IMR-90 (cell line): ENCODE data around the gene VCP. TPM values are rescaled to one million over a fixed set of nuclear protein-coding genes. Genes with fewer than 3 reads are reported as not detected.
A peak's percentile ranks its signal among the peaks of the same experiment; 100 is the strongest.

Source experiments
- ATAC-seq: fragments of 200-7000 bp; cut with Tn5 transposase; 2 replicates; pipeline ENCODE4 v1.9.1; 2020; ENCODE audit warnings: low read depth, mild to moderate bottlenecking, moderate library complexity
- BruUV-seq: library from RNA; stranded (reverse); fragments of 400-500 nt; replicated peaks from 2 replicates; lab custom pipeline; 2021; lab: Mats Ljungman, UMichigan
- CTCF ChIA-PET: fragments of 300-600 bp; formaldehyde crosslinking; extraction: SDS; loops from one replicate; lab custom pipeline; 2021; ENCODE audit warnings: antibody characterized with exemption; lab: Yijun Ruan, JAX
- POLR2A ChIA-PET: fragments of 300-600 bp; sonication (Branson Sonifier 250); formaldehyde crosslinking; loops from one replicate; lab custom pipeline; 2022; ENCODE audit warnings: antibody characterized with exemption; ENCODE audit not compliant: unreplicated experiment; lab: Charles Lee
- DNase-seq: peaks from one replicate; pipeline ENCODE4 v3.0.0; 2013
- H2AFZ ChIP-seq: replicated peaks from 2 replicates; pipeline ENCODE3; 2013; ENCODE audit warnings: low read length, mild to moderate bottlenecking; ENCODE audit not compliant: poor library complexity
- H2AK5ac ChIP-seq: 2 replicates; pipeline ENCODE4 v1.6.1; 2013; ENCODE audit warnings: low read depth, low read length, inconsistent platforms
- H2AK9ac ChIP-seq: replicated peaks from 2 replicates; pipeline ENCODE3; 2013; ENCODE audit warnings: mild to moderate bottlenecking, low read depth, low read length, moderate library complexity; ENCODE audit not compliant: poor library complexity
- H2BK120ac ChIP-seq: 2 replicates; pipeline ENCODE4 v1.6.1; 2013; ENCODE audit warnings: low read depth, low read length, inconsistent platforms
- H2BK15ac ChIP-seq: 3 replicates; pipeline ENCODE4 v1.6.1; 2013; ENCODE audit warnings: low read depth, low read length, inconsistent platforms
- H2BK20ac ChIP-seq: 2 replicates; pipeline ENCODE4 v1.6.1; 2013; ENCODE audit warnings: low read depth, mild to moderate bottlenecking, inconsistent platforms, low read length, moderate library complexity
- H2BK5ac ChIP-seq: 2 replicates; pipeline ENCODE4 v1.6.1; 2013; ENCODE audit warnings: mild to moderate bottlenecking, low read depth, low read length, inconsistent platforms; ENCODE audit not compliant: poor library complexity, severe bottlenecking
- H3K14ac ChIP-seq: replicated peaks from 2 replicates; pipeline ENCODE4 v1.6.1; 2013; ENCODE audit warnings: low read depth, low read length, inconsistent platforms
- H3K18ac ChIP-seq: 2 replicates; pipeline ENCODE4 v1.6.1; 2013; ENCODE audit warnings: low read depth, low read length, control low read depth
- H3K23ac ChIP-seq: 2 replicates; pipeline ENCODE4 v1.6.1; 2013; ENCODE audit warnings: low read depth, low read length, inconsistent platforms
- H3K27ac ChIP-seq: 2 replicates; pipeline ENCODE4 v1.5.1; 2013; ENCODE audit warnings: mild to moderate bottlenecking, control low read depth, low read length; ENCODE audit not compliant: insufficient read depth
- H3K27me3 ChIP-seq: 2 replicates; pipeline ENCODE4 v1.6.1; 2013; ENCODE audit warnings: low read length; ENCODE audit not compliant: control insufficient read depth, insufficient read depth
- H3K36me3 ChIP-seq: 2 replicates; pipeline ENCODE4 v1.6.1; 2013; ENCODE audit warnings: low read length, mixed read lengths; ENCODE audit not compliant: control insufficient read depth, insufficient read depth
- H3K4ac ChIP-seq: 2 replicates; pipeline ENCODE4 v1.6.1; 2013; ENCODE audit warnings: low read depth, low read length, inconsistent platforms
- H3K4me1 ChIP-seq: 2 replicates; pipeline ENCODE4 v1.6.1; 2013; ENCODE audit warnings: low read length, mixed read lengths; ENCODE audit not compliant: control insufficient read depth, insufficient read depth
- H3K4me2 ChIP-seq: 2 replicates; pipeline ENCODE4 v1.6.1; 2013; ENCODE audit warnings: low read depth, mild to moderate bottlenecking, control low read depth, low read length, moderate library complexity
- H3K4me3 ChIP-seq: 2 replicates; pipeline ENCODE4 v1.5.1; 2013; ENCODE audit warnings: low read depth, mild to moderate bottlenecking, control low read depth, low read length, moderate library complexity; ENCODE audit not compliant: insufficient read depth
- H3K56ac ChIP-seq: 2 replicates; pipeline ENCODE4 v1.6.1; 2013; ENCODE audit warnings: low read length, inconsistent platforms; ENCODE audit not compliant: insufficient read depth; ENCODE audit errors: extremely low read depth
- H3K79me1 ChIP-seq, 2 experiments: 2 replicates each; pipeline ENCODE4 v1.6.1; 2013; ENCODE audit warnings: low read length in 2 of 2, inconsistent platforms in 1 of 2, low read depth in 1 of 2
- H3K9ac ChIP-seq: 2 replicates; pipeline ENCODE4 v1.6.1; 2013; ENCODE audit warnings: low read depth, low read length, control low read depth
- H3K9me1 ChIP-seq: 2 replicates; pipeline ENCODE4 v1.6.1; 2013; ENCODE audit warnings: low read length, inconsistent platforms; ENCODE audit not compliant: insufficient read depth
- H3K9me3 ChIP-seq: 2 replicates; pipeline ENCODE4 v1.6.1; 2013; ENCODE audit warnings: low read length; ENCODE audit not compliant: control insufficient read depth, insufficient read depth
- H4K20me1 ChIP-seq: 2 replicates; pipeline ENCODE4 v1.6.1; 2013; ENCODE audit warnings: low read length, inconsistent platforms; ENCODE audit not compliant: insufficient read depth
- H4K5ac ChIP-seq: 2 replicates; pipeline ENCODE4 v1.6.1; 2013; ENCODE audit warnings: mild to moderate bottlenecking, low read depth, low read length, control low read depth
- H4K8ac ChIP-seq, 2 experiments: 2 replicates each; pipeline ENCODE4 v1.6.1; 2013; ENCODE audit warnings: low read depth in 2 of 2, low read length in 2 of 2, control low read depth in 1 of 2, inconsistent platforms in 1 of 2
- H4K91ac ChIP-seq: 2 replicates; pipeline ENCODE4 v1.6.1; 2013; ENCODE audit warnings: low read depth, low read length, inconsistent platforms; ENCODE audit not compliant: insufficient read depth
- BHLHE40 ChIP-seq: fragments of 150-350 bp; IDR thresholded peaks from 2 replicates; pipeline ENCODE4 v1.6.1; 2016; ENCODE audit warnings: mild to moderate bottlenecking, low read depth, low read length
- CEBPB ChIP-seq: IDR thresholded peaks from 2 replicates; pipeline ENCODE4 v1.6.1; 2012; ENCODE audit warnings: low read depth, low read length, improper control_type of control experiment
- CHD1 ChIP-seq: IDR thresholded peaks from 2 replicates; pipeline ENCODE4 v1.6.1; 2012; ENCODE audit warnings: low read depth, low read length, improper control_type of control experiment
- FOS ChIP-seq: fragments of 150-350 bp; IDR thresholded peaks from 2 replicates; pipeline ENCODE4 v1.6.1; 2016; ENCODE audit warnings: low read depth, low read length
- MAFK ChIP-seq: IDR thresholded peaks from 2 replicates; pipeline ENCODE4 v1.6.1; 2012; ENCODE audit warnings: low read depth, low read length, improper control_type of control experiment
- MAZ ChIP-seq: IDR thresholded peaks from 2 replicates; pipeline ENCODE4 v1.6.1; 2012; ENCODE audit warnings: low read depth, mild to moderate bottlenecking, low read length, improper control_type of control experiment, moderate library complexity, borderline replicate concordance
- MXI1 ChIP-seq: IDR thresholded peaks from 2 replicates; pipeline ENCODE4 v1.6.1; 2012; ENCODE audit warnings: low read depth, mild to moderate bottlenecking, low read length, moderate library complexity, borderline replicate concordance
- NFE2L2 ChIP-seq: fragments of 150-350 bp; IDR thresholded peaks from 2 replicates; pipeline ENCODE4 v1.6.1; 2016; ENCODE audit warnings: low read depth, mild to moderate bottlenecking, low read length
- POLR2A ChIP-seq: IDR thresholded peaks from 2 replicates; pipeline ENCODE4 v1.6.1; 2012; ENCODE audit warnings: mild to moderate bottlenecking, low read depth, low read length
- RAD21 ChIP-seq: IDR thresholded peaks from 2 replicates; pipeline ENCODE4 v1.6.1; 2012; ENCODE audit warnings: low read length, improper control_type of control experiment
- RCOR1 ChIP-seq: IDR thresholded peaks from 2 replicates; pipeline ENCODE4 v1.6.1; 2012; ENCODE audit warnings: mild to moderate bottlenecking, low read length, improper control_type of control experiment; ENCODE audit not compliant: insufficient replicate concordance
- RFX5 ChIP-seq: IDR thresholded peaks from 2 replicates; pipeline ENCODE4 v1.8.0; 2012; ENCODE audit warnings: low read depth, mild to moderate bottlenecking, low read length, moderate library complexity
- SMC3 ChIP-seq: fragments of 150-350 bp; IDR thresholded peaks from 2 replicates; pipeline ENCODE4 v1.6.1; 2016; ENCODE audit warnings: low read depth, mild to moderate bottlenecking, antibody characterized with exemption, low read length, moderate library complexity
- USF2 ChIP-seq: fragments of 150-350 bp; IDR thresholded peaks from 2 replicates; pipeline ENCODE4 v1.6.1; 2017; ENCODE audit warnings: mild to moderate bottlenecking, antibody characterized with exemption, low read length, low read depth
- WGBS, 2 experiments: methylation state at CpG; one replicate each; pipeline versions ENCODE4 v1.1.5 to v1.1.7; 2013; ENCODE audit warnings: missing lambda C conversion rate in 2 of 2; ENCODE audit not compliant: insufficient read length in 1 of 2; ENCODE audit errors: extremely low coverage in 2 of 2; 5-methylcytosine and 5-hydroxymethylcytosine counted together
- dilution Hi-C: fragments of 300-500 bp; cut with HindIII; formaldehyde crosslinking; loops from one replicate; pipeline ENCODE4 v1.14.3; 2018; ENCODE audit warnings: low sequenced_read_pairs; ENCODE audit not compliant: unreplicated experiment
- in situ Hi-C: fragments of 300-500 bp; cut with MboI; formaldehyde crosslinking; loops from 3 replicates; pipeline ENCODE4 v1.14.3; 2019; ENCODE audit warnings: low sequenced_read_pairs, inconsistent platforms, mixed read lengths
- intact Hi-C: fragments of 100-400 bp; cut with micrococcal nuclease; formaldehyde crosslinking; loops from 2 replicates; pipeline ENCODE4 v1.10.0; 2022
- polyA plus RNA-seq, 3 experiments: library from polyadenylated mRNA; depleted of rRNA; stranded (reverse); fragments of >200 nt; gene quantifications; 2 replicates each; pipeline ENCODE4 v1.2.3, GENCODE V29; 2012; ENCODE audit warnings: low replicate concordance in 1 of 3
- total RNA-seq: library from RNA; depleted of rRNA; stranded (reverse); fragments of >200 nt; gene quantifications from 2 replicates; pipeline ENCODE4 v1.2.3, GENCODE V29; 2012
- TF ChIP-seq, protein P1 (sequence below): fragments of 150-350 bp; IDR thresholded peaks from 2 replicates; pipeline ENCODE4 v1.6.1; 2016; ENCODE audit warnings: low read depth, mild to moderate bottlenecking, low read length, moderate library complexity, borderline replicate concordance

The VCP gene
- total and polyA plus RNA-seq, 2 of the 4 experiments (the other 2 are of a cell fraction): 292 to 516 TPM

DNA sequence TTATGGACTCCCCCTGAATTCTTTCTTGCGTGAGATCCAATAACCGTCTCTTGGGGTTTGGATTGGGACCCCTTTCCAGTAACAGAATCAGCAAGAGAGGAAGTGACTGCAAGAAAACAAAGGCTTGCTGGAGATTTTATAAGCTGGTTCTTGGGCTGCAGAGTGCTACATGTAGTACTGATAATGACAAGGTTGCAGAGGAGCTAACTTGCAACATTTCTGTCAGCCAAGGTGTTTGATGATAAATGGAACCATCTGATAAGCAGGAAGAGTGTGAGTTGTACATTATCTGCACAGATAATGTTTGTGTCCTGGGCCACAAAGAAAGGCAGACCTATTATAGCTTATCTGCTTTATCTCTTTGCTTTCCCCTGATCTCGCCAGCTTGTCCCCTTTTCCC, 45.8 kb downstream of the VCP start:
- no peaks in the 10 kb centered on the region for H4K20me1 ChIP-seq
- TF ChIP-seq MAZ (no peak), MXI1 (no peak), SMC3 (no peak), RFX5 (no peak), BHLHE40 (no peak), FOS (no peak), POLR2A (no peak), CEBPB (no peak), USF2 (no peak), RCOR1 (no peak), CHD1 (no peak), NFE2L2 (no peak), MAFK (no peak), RAD21 (no peak)
- TF ChIP-seq, protein P1, sequence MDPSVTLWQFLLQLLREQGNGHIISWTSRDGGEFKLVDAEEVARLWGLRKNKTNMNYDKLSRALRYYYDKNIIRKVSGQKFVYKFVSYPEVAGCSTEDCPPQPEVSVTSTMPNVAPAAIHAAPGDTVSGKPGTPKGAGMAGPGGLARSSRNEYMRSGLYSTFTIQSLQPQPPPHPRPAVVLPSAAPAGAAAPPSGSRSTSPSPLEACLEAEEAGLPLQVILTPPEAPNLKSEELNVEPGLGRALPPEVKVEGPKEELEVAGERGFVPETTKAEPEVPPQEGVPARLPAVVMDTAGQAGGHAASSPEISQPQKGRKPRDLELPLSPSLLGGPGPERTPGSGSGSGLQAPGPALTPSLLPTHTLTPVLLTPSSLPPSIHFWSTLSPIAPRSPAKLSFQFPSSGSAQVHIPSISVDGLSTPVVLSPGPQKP: no peak
- H3K36me3 ChIP-seq: peaks cover 3% of the 10 kb centered on the region; the same call in 1 of the 2 replicates
- intact Hi-C loops (no loop called here), dilution Hi-C loops (no loop called here), in situ Hi-C loops (no loop called here)
- H3K56ac ChIP-seq: no peak overlapping the region
- no peak overlapping the region for H3K4me3 ChIP-seq
- no TSS peak for BruUV-seq
- H3K9me3 ChIP-seq: no peaks in the 10 kb centered on the region
- H3K4ac ChIP-seq: 0 out of 2 replicates have a peak overlapping the region, but pooled peaks have one; percentile 2
- no peak overlapping the region for H3K4me2 ChIP-seq
- WGBS, 2 experiments: no CpG with 5 or more reads among the region's 3 CpGs
- ATAC-seq (peak; percentile 10; the same call in 1 of the 2 replicates), DNase-seq (no peak)
- H2BK5ac ChIP-seq: no peak overlapping the region
- no peak overlapping the region for H3K27ac ChIP-seq
- H2BK15ac ChIP-seq: no peak overlapping the region
- H3K23ac ChIP-seq: no peak overlapping the region; the same call in 1 of the 2 replicates
- H3K18ac ChIP-seq: no peak overlapping the region
- CTCF ChIA-PET: no interaction called here
- no peak overlapping the region for H3K9ac ChIP-seq
- no peaks in the 10 kb centered on the region for H3K79me1 ChIP-seq
- no peak overlapping the region for H4K5ac ChIP-seq
- no peaks in the 10 kb centered on the region for H3K27me3 ChIP-seq
- H4K8ac ChIP-seq: peak overlapping the region in 1 of 2 experiments; percentile 6; a peak in 1 of 4 replicates
- H3K4me1 ChIP-seq: peaks cover 7% of the 10 kb centered on the region
- peak overlapping the region; percentile 61; the same call in 1 of the 2 replicates for H2AK5ac ChIP-seq
- no peak overlapping the region for H4K91ac ChIP-seq
- peaks cover 8% of the 10 kb centered on the region; the same call in 1 of the 2 replicates for H3K9me1 ChIP-seq
- H2AFZ ChIP-seq: no peak overlapping the region
- H2BK120ac ChIP-seq: no peak overlapping the region; the same call in 1 of the 2 replicates
- H3K14ac ChIP-seq: no peak overlapping the region; the same call in 1 of the 2 replicates
- POLR2A ChIA-PET: no interaction called here
- peak overlapping the region; percentile 3; the same call in 1 of the 2 replicates for H2BK20ac ChIP-seq
- no peak overlapping the region for H2AK9ac ChIP-seq
